Neural crest cell (in vitro differentiated cells): ENCODE results near the gene MSL3B.

Source experiments
- DNase-seq: peaks from one replicate; pipeline ENCODE4 v3.0.0; 2021; ENCODE audit warnings: low read depth, mixed read lengths, low spot score
- H3K27ac Mint-ChIP-seq: one replicate; pipeline ENCODE4 v1.8.0; 2021; ENCODE audit warnings: mild to moderate bottlenecking, mixed read lengths; ENCODE audit not compliant: unreplicated experiment
- H3K27me3 Mint-ChIP-seq: 2 replicates; pipeline ENCODE4 v1.8.0; 2021; ENCODE audit warnings: low read depth, mild to moderate bottlenecking, mixed read lengths
- H3K36me3 Mint-ChIP-seq: 2 replicates; pipeline ENCODE4 v1.8.0; 2021; ENCODE audit warnings: low read depth, mild to moderate bottlenecking, mixed read lengths
- H3K4me1 Mint-ChIP-seq: 2 replicates; pipeline ENCODE4 v1.8.0; 2021; ENCODE audit warnings: mixed read lengths
- H3K4me3 Mint-ChIP-seq: one replicate; pipeline ENCODE4 v1.8.0; 2021; ENCODE audit warnings: mild to moderate bottlenecking, mixed read lengths
- H3K9me3 Mint-ChIP-seq: 2 replicates; pipeline ENCODE4 v1.8.0; 2021; ENCODE audit warnings: mixed read lengths
- CTCF ChIP-seq: fragments of 200-600 bp; sonication (generic); conservative IDR thresholded peaks from 2 replicates; pipeline ENCODE4 v1.5.0; 2021; ENCODE audit warnings: antibody characterized with exemption, mild to moderate bottlenecking

Gene MSL3B

GRCh38 chr2:233822101-233822771 is 46.0 kb downstream of the MSL3B start:
- peaks cover 1% of the 10 kb centered on the region for H3K4me1 Mint-ChIP-seq
- no peaks in the 10 kb centered on the region for H3K36me3 Mint-ChIP-seq
- H3K27ac Mint-ChIP-seq = no peak overlapping the region
- H3K9me3 Mint-ChIP-seq = no peaks in the 10 kb centered on the region
- no peak for DNase-seq
- no peak for TF ChIP-seq CTCF
- no peak overlapping the region for H3K4me3 Mint-ChIP-seq
- no peaks in the 10 kb centered on the region for H3K27me3 Mint-ChIP-seq

GRCh38 chr2:233821709-233822100 is 46.5 kb downstream of the MSL3B start:
- TF ChIP-seq CTCF = no peak
- Mint-ChIP-seq H3K27me3 (no peaks in the 10 kb centered on the region), H3K36me3 (no peaks in the 10 kb centered on the region), H3K27ac (no peak overlapping the region), H3K4me3 (no peak overlapping the region), H3K4me1 (peaks cover 4% of the 10 kb centered on the region), H3K9me3 (no peaks in the 10 kb centered on the region)
- no peak for DNase-seq

- Mint-ChIP-seq H3K4me1 (peaks cover 9% of the 10 kb centered on the region), H3K27me3 (no peaks in the 10 kb centered on the region), H3K27ac (no peak overlapping the region), H3K4me3 (no peak overlapping the region), H3K36me3 (no peaks in the 10 kb centered on the region), H3K9me3 (no peaks in the 10 kb centered on the region)
- no peak for TF ChIP-seq CTCF
- no peak for DNase-seq
These were observed 47.0 kb downstream of the MSL3B start for GRCh38 chr2:233821196-233821595.

- Mint-ChIP-seq H3K4me1 (peaks cover 12% of the 10 kb centered on the region), H3K27me3 (no peaks in the 10 kb centered on the region), H3K9me3 (no peaks in the 10 kb centered on the region), H3K4me3 (no peak overlapping the region), H3K27ac (no peak overlapping the region), H3K36me3 (no peaks in the 10 kb centered on the region)
- no peak for DNase-seq
- no peak for TF ChIP-seq CTCF
These were observed 47.4 kb downstream of the MSL3B start for GRCh38 chr2:233820774-233821105.

GRCh38 chr2:233819884-233820773 is 48.1 kb downstream of the MSL3B start:
- H3K27me3 Mint-ChIP-seq = no peaks in the 10 kb centered on the region
- TF ChIP-seq CTCF = no peak
- no peak for DNase-seq
- peaks cover 12% of the 10 kb centered on the region for H3K4me1 Mint-ChIP-seq
- no peak overlapping the region for H3K4me3 Mint-ChIP-seq
- no peaks in the 10 kb centered on the region for H3K9me3 Mint-ChIP-seq
- H3K36me3 Mint-ChIP-seq = no peaks in the 10 kb centered on the region
- peak overlapping the region; percentile 57 for H3K27ac Mint-ChIP-seq
